Prostate gland (tissue), 2 donors: ENCODE results near the gene PRR23A. TPM values are rescaled to one million over a fixed set of nuclear protein-coding genes. Genes with fewer than 3 reads are reported as not detected.

ENCODE experiments used
- DNase-seq: peaks from one replicate; pipeline ENCODE4 v3.0.0-alpha.2; 2019; ENCODE audit warnings: low spot score
- H3K27ac ChIP-seq, 2 donors: fragments of 200-600 bp; sonication (generic); 2 replicates each; pipeline ENCODE4 v1.5.1; 2017 to 2019
- H3K27me3 ChIP-seq: fragments of 200-600 bp; sonication (generic); replicated peaks from 2 replicates; pipeline ENCODE4 v1.5.1; 2019; ENCODE audit not compliant: insufficient read depth
- H3K36me3 ChIP-seq, 2 donors: fragments of 200-600 bp; sonication (generic); 1 replicate in 1 of 2; 2 replicates in 1 of 2; pipeline versions ENCODE4 v1.5.1 to v1.8.1; 2017 to 2019
- H3K4me1 ChIP-seq: fragments of 200-600 bp; sonication (generic); replicated peaks from 2 replicates; pipeline ENCODE4 v1.5.1; 2019
- H3K4me3 ChIP-seq, 2 donors: fragments of 200-600 bp; sonication (generic); 2 replicates each; pipeline ENCODE4 v1.5.1; 2017 to 2019
- H3K9me3 ChIP-seq: fragments of 200-600 bp; sonication (generic); 2 replicates; pipeline ENCODE4 v1.5.1; 2017
- POLR2A ChIP-seq: fragments of 450-650 bp; IDR thresholded peaks from one replicate; pipeline ENCODE4 v1.6.1; 2016; ENCODE audit warnings: antibody characterized with exemption, mild to moderate bottlenecking
- POLR2AphosphoS5 ChIP-seq: sonication (generic); formaldehyde crosslinking; IDR thresholded peaks from one replicate; pipeline ENCODE4 v1.6.1; 2017; ENCODE audit warnings: antibody characterized with exemption
- WGBS: methylation state at CpG from one replicate; pipeline ENCODE4 v1.1.5; 2018; 5-methylcytosine and 5-hydroxymethylcytosine counted together
- intact Hi-C: fragments of 100-400 bp; cut with DNase I; formaldehyde crosslinking; loops from one replicate; pipeline ENCODE4 v1.14.2; 2022
- total RNA-seq, 2 donors: library from RNA; depleted of rRNA; stranded (reverse); fragments of >200 nt; gene quantifications; one replicate each; pipeline ENCODE4 v1.1.0, GENCODE V29; 2016
- TF ChIP-seq, protein P1 (sequence below), 4 experiments: fragments of 200-600 bp in 2 of 4; fragments of 450-650 bp in 2 of 4; sonication (generic) in 2 of 4; IDR thresholded peaks; 1 replicate in 3 of 4; 2 replicates in 1 of 4; pipeline ENCODE4 v1.5.1; 2016 to 2019; ENCODE audit warnings: antibody characterized with exemption in 4 of 4, mild to moderate bottlenecking in 2 of 4, moderate library complexity in 2 of 4

Gene PRR23A
- total RNA-seq, 2 donors from 2014 or later = 1.1 TPM; not detected in 1

- Histone ChIP-seq H3K36me3 (no peaks in the 10 kb centered on the region), H3K4me3 (no peak overlapping the region), H3K4me1 (no peaks in the 10 kb centered on the region), H3K9me3 (no peaks in the 10 kb centered on the region), H3K27ac (no peak overlapping the region), H3K27me3 (no peaks in the 10 kb centered on the region)
- DNase-seq = no peak
- TF ChIP-seq, protein P1, sequence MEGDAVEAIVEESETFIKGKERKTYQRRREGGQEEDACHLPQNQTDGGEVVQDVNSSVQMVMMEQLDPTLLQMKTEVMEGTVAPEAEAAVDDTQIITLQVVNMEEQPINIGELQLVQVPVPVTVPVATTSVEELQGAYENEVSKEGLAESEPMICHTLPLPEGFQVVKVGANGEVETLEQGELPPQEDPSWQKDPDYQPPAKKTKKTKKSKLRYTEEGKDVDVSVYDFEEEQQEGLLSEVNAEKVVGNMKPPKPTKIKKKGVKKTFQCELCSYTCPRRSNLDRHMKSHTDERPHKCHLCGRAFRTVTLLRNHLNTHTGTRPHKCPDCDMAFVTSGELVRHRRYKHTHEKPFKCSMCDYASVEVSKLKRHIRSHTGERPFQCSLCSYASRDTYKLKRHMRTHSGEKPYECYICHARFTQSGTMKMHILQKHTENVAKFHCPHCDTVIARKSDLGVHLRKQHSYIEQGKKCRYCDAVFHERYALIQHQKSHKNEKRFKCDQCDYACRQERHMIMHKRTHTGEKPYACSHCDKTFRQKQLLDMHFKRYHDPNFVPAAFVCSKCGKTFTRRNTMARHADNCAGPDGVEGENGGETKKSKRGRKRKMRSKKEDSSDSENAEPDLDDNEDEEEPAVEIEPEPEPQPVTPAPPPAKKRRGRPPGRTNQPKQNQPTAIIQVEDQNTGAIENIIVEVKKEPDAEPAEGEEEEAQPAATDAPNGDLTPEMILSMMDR (IDR thresholded peaks at IDR 0.05) = no peak
- TF ChIP-seq POLR2A (no peak), POLR2AphosphoS5 (no peak)
- WGBS = 38% methylated on average over 4 of the region's 4 CpGs
- intact Hi-C loops = no loop called here
Observed at GRCh38 chr3:138985932-138986331, 20.1 kb downstream of the PRR23A start.

DNA sequence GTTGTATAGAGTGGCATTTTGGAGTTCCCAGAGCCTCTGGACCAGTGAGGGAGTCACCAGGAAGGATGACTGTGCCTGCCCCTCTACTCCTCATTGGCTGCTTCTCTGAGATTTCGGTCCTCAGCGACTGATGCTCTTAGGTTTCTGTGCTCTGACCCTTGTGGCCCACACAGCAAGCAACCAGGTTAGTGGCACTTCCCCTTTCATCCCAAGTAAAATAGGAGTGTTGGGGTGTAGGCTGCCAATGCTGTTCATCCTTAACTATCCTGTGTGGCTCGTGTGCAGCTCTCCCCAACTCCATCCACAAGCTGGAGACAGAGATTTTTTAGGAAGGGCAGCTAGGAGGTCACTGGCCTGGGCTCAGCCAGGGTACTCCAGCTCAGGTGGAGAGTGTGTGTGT is 21.3 kb downstream of the PRR23A start:
- H3K4me1 ChIP-seq = no peaks in the 10 kb centered on the region
- no peaks in the 10 kb centered on the region for H3K9me3 ChIP-seq
- no peaks in the 10 kb centered on the region for H3K27me3 ChIP-seq
- no peaks in the 10 kb centered on the region for H3K36me3 ChIP-seq
- intact Hi-C loops = no loop called here
- 34% methylated on average over 3 of the region's 3 CpGs for WGBS
- no peak overlapping the region for H3K27ac ChIP-seq
- no peak for TF ChIP-seq POLR2A
- TF ChIP-seq, protein P1 (IDR thresholded peaks at IDR 0.05) = no peak
- no peak for TF ChIP-seq POLR2AphosphoS5
- no peak for DNase-seq
- no peak overlapping the region for H3K4me3 ChIP-seq

DNA sequence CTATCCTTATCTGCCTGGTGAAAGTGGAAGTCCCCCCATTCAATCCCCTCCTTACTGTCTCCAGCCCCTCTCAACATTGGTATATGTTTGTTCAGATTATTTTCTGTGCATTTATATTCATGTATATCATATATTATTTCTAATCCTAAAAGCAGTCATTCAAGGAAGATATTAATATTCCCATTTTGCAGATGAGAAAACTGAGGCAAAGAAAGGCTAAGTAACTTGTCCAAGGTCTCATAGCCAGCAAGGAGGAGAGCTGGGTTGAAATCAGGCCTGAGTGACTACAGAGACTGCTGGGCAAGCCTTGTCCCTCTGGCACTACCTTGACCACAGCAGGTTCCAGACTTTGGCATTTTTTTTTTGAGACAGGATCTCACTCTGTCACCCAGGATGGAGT is 30.0 kb downstream of the PRR23A start:
- no peaks in the 10 kb centered on the region for H3K27me3 ChIP-seq
- H3K36me3 ChIP-seq = no peaks in the 10 kb centered on the region
- intact Hi-C loops = no loop called here
- DNase-seq = no peak
- no peak overlapping the region for H3K27ac ChIP-seq
- no peaks in the 10 kb centered on the region for H3K4me1 ChIP-seq
- TF ChIP-seq POLR2AphosphoS5 (no peak), POLR2A (no peak)
- TF ChIP-seq, protein P1 (IDR thresholded peaks at IDR 0.05) = no peak
- H3K9me3 ChIP-seq = no peaks in the 10 kb centered on the region
- H3K4me3 ChIP-seq = no peak overlapping the region

DNA sequence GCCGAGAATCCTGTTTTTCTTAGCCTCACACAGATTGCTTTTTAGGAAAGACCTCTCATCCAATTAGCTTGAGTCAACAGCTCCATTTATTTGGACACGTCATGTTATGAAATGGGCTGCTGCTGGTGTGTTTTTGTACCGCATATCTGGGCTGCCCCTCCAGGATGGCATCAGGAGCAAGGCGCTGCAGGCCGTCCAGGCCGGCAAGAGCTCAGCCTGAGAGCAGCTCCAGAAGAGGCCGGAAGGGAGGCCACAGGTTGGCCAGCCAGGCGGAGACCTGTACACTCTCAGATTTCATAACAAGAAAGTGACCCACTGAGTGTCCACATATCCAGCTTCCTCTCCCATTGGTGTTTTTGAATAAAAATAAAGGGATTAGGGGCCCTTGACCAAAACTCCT is 30.7 kb downstream of the PRR23A start:
- WGBS = 92% methylated on average over 8 of the region's 8 CpGs
- intact Hi-C loops = no loop called here
- no peaks in the 10 kb centered on the region for H3K9me3 ChIP-seq

GRCh38 chr3:138974462-138974861 is 31.6 kb downstream of the PRR23A start:
- DNase-seq = no peak
- no peaks in the 10 kb centered on the region for H3K9me3 ChIP-seq
- no peak for TF ChIP-seq POLR2A
- TF ChIP-seq POLR2AphosphoS5 = no peak
- TF ChIP-seq, protein P1 (IDR thresholded peaks at IDR 0.05) = no peak
- H3K4me3 ChIP-seq = no peak overlapping the region
- no peaks in the 10 kb centered on the region for H3K36me3 ChIP-seq
- 83% methylated on average over 5 of the region's 5 CpGs for WGBS
- no peaks in the 10 kb centered on the region for H3K27me3 ChIP-seq
- intact Hi-C loops = no loop called here
- H3K27ac ChIP-seq = no peak overlapping the region
- no peaks in the 10 kb centered on the region for H3K4me1 ChIP-seq

More for the DNA sequence above, 30.7 kb downstream of the PRR23A start:
- DNase-seq = no peak
- Histone ChIP-seq H3K27ac (no peak overlapping the region), H3K36me3 (no peaks in the 10 kb centered on the region), H3K4me3 (no peak overlapping the region), H3K4me1 (no peaks in the 10 kb centered on the region), H3K27me3 (no peaks in the 10 kb centered on the region)
- no peak for TF ChIP-seq POLR2A
- TF ChIP-seq, protein P1 (IDR thresholded peaks at IDR 0.05) = no peak
- TF ChIP-seq POLR2AphosphoS5 = no peak
